ENCODE results near the gene IRAK1. TPM values are rescaled to one million over a fixed set of nuclear protein-coding genes. Genes with fewer than 3 reads are reported as not detected.

IRAK1 gene
- total RNA-seq, 1 experiment from 2014 or later, result 147 TPM

DNA sequence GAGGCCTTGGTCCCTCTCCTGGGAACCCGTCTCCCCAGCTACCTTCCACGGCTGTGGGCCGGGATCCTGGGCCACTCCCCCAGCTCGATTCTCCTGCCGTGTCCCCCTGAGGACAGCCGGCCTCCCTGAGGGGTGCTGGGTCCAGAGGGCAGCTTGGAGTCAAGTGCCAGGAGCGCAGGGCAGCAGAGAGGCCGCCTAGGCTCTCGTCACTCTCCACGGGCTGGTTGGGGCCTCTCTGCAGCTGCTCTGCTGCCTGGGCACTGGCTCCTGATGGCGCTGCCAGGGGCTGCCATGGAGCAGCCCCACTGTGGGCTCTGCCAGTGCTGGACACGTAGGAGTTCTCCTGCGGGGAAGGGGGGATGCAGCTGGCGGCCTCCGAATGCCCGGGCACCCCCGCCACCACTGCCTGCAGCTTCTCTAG lies 6.7 kb downstream of the IRAK1 start:
- POLR2A ChIA-PET (ENCODE audit: low non-redundant PET), result no interaction called here
- no TSS peak for BruUV-seq (replicated peaks)
- Histone ChIP-seq H3K27ac (ENCODE audit: low read depth, low read length, poor library complexity, severe bottlenecking) (no peak overlapping the region), H3K36me3 (ENCODE audit: insufficient read depth, low read length, poor library complexity, severe bottlenecking) (peaks cover 29% of the 10 kb centered on the region), H3K9me3 (ENCODE audit: low read depth, low read length, poor library complexity, severe bottlenecking) (no peaks in the 10 kb centered on the region), H3K4me3 (ENCODE audit: low read depth, low read length, poor library complexity, severe bottlenecking) (no peak overlapping the region), H3K27me3 (replicated peaks; ENCODE audit: insufficient read depth, low read depth, low read length, poor library complexity) (no peaks in the 10 kb centered on the region), H3K4me1 (ENCODE audit: insufficient read depth, low read length, poor library complexity, severe bottlenecking) (no peaks in the 10 kb centered on the region)
- CTCF ChIA-PET, result interaction anchor here (0.6 to 1.0 kb wide), 2 partner anchors 27 to 534 kb away, joined by 3 to 4 read pairs; no protein-coding TSS in a partner anchor
- DNase-seq (ENCODE audit: low spot score), result no peak
- intact Hi-C loops (cut with micrococcal nuclease; ENCODE audit: unreplicated experiment), result loop anchor here (2.0 kb wide), 2 partner anchors 38 to 522 kb away; no protein-coding TSS in a partner anchor
- TF ChIP-seq CTCF (conservative IDR thresholded peaks at IDR 0.05; ENCODE audit: low read depth, low read length) (no peak), EZH2 (IDR thresholded peaks at IDR 0.05; ENCODE audit: borderline replicate concordance, low read depth, low read length, poor library complexity, severe bottlenecking) (no peak)

DNA sequence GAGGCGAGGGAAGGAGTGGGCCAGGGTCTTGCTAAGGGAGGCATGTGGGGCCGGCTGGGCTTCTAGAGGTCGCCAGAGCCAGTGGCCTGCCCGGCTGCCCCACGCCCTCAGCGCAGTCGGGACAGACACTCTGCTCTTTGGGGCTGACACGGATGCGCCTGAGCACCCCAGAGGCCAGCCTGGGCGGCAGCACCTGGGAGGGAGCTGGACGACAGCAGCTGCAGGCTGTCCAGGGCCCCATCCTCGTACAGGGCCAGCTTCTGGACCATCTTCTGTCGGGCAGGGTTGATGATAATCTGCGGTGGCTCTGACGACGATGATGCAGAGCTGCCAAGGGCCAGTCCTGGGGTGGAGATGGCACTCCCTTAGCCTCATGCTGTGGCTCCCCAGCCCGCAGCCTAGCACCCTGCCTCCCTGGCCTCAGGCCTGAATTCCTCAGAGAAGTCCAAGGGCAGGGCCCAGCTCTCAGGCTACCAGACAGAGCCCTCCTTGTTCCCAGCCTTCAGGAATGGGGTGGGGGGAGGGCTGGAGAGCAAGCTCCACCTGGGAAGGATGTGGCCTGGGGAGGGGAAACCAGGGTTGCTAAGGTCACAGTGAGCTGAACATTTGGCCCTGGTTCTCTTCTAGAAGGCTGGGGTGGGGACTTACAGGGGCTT lies 7.2 kb downstream of the IRAK1 start:
- H3K27ac ChIP-seq (ENCODE audit: low read depth, low read length, poor library complexity, severe bottlenecking), result no peak overlapping the region
- H3K4me1 ChIP-seq (ENCODE audit: insufficient read depth, low read length, poor library complexity, severe bottlenecking), result no peaks in the 10 kb centered on the region
- BruUV-seq (replicated peaks), result no TSS peak
- no peak overlapping the region for H3K4me3 ChIP-seq (ENCODE audit: low read depth, low read length, poor library complexity, severe bottlenecking)
- POLR2A ChIA-PET (ENCODE audit: low non-redundant PET), result no interaction called here
- H3K9me3 ChIP-seq (ENCODE audit: low read depth, low read length, poor library complexity, severe bottlenecking), result no peaks in the 10 kb centered on the region
- no peaks in the 10 kb centered on the region for H3K27me3 ChIP-seq (replicated peaks; ENCODE audit: insufficient read depth, low read depth, low read length, poor library complexity)
- DNase-seq (ENCODE audit: low spot score), result no peak
- no peak for TF ChIP-seq EZH2 (IDR thresholded peaks at IDR 0.05; ENCODE audit: borderline replicate concordance, low read depth, low read length, poor library complexity, severe bottlenecking)
- TF ChIP-seq CTCF (conservative IDR thresholded peaks at IDR 0.05; ENCODE audit: low read depth, low read length), result no peak
- H3K36me3 ChIP-seq (ENCODE audit: insufficient read depth, low read length, poor library complexity, severe bottlenecking), result peaks cover 24% of the 10 kb centered on the region
- CTCF ChIA-PET, result interaction anchor here (0.6 kb wide), 1 partner anchor 535 kb away, joined by 4 read pairs; no protein-coding TSS in a partner anchor
- intact Hi-C loops (cut with micrococcal nuclease; ENCODE audit: unreplicated experiment), result loop anchor here (2.0 kb wide), 2 partner anchors 38 to 522 kb away; no protein-coding TSS in a partner anchor

GRCh38 chrX:154011376-154012335 lies 8.0 kb downstream of the IRAK1 start:
- no peaks in the 10 kb centered on the region for H3K4me1 ChIP-seq (ENCODE audit: insufficient read depth, low read length, poor library complexity, severe bottlenecking)
- ChIA-PET CTCF (no interaction called here), POLR2A (ENCODE audit: low non-redundant PET) (no interaction called here)
- no peaks in the 10 kb centered on the region for H3K27me3 ChIP-seq (replicated peaks; ENCODE audit: insufficient read depth, low read depth, low read length, poor library complexity)
- intact Hi-C loops (cut with micrococcal nuclease; ENCODE audit: unreplicated experiment), result loop anchor here (2.0 kb wide), 2 partner anchors 39 to 523 kb away; no protein-coding TSS in a partner anchor
- peaks cover 16% of the 10 kb centered on the region for H3K36me3 ChIP-seq (ENCODE audit: insufficient read depth, low read length, poor library complexity, severe bottlenecking)
- no peak for TF ChIP-seq EZH2 (IDR thresholded peaks at IDR 0.05; ENCODE audit: borderline replicate concordance, low read depth, low read length, poor library complexity, severe bottlenecking)
- TF ChIP-seq CTCF (conservative IDR thresholded peaks at IDR 0.05; ENCODE audit: low read depth, low read length), result no peak
- DNase-seq (ENCODE audit: low spot score), result no peak
- no peak overlapping the region for H3K4me3 ChIP-seq (ENCODE audit: low read depth, low read length, poor library complexity, severe bottlenecking)
- no peak overlapping the region for H3K27ac ChIP-seq (ENCODE audit: low read depth, low read length, poor library complexity, severe bottlenecking)
- no TSS peak for BruUV-seq (replicated peaks)
- H3K9me3 ChIP-seq (ENCODE audit: low read depth, low read length, poor library complexity, severe bottlenecking), result no peaks in the 10 kb centered on the region
